Measurements from ENCODE around the gene FGF14.

Gene FGF14

DNA sequence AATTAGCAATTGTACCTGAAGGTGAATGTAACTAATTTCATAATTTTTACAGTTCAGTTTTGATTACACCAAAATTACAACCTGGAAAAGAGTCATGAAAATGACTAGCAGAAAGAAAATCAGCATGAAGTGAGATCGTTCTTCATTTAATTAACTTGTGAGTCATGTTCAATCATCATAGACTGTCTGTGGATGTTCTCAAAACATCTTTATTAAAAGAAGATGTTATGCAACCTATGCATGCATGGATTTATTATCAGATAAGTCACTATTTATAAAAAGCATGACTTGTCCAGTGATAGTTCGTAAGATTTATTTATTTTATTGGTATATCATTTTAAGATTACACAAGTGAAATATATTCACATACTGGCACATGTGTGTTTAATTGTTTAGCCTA lies 703.4 kb downstream of the FGF14 start:
- DNase-seq (ENCODE audit: extremely low read depth, low read depth), result no peak
- TF ChIP-seq, protein P1, sequence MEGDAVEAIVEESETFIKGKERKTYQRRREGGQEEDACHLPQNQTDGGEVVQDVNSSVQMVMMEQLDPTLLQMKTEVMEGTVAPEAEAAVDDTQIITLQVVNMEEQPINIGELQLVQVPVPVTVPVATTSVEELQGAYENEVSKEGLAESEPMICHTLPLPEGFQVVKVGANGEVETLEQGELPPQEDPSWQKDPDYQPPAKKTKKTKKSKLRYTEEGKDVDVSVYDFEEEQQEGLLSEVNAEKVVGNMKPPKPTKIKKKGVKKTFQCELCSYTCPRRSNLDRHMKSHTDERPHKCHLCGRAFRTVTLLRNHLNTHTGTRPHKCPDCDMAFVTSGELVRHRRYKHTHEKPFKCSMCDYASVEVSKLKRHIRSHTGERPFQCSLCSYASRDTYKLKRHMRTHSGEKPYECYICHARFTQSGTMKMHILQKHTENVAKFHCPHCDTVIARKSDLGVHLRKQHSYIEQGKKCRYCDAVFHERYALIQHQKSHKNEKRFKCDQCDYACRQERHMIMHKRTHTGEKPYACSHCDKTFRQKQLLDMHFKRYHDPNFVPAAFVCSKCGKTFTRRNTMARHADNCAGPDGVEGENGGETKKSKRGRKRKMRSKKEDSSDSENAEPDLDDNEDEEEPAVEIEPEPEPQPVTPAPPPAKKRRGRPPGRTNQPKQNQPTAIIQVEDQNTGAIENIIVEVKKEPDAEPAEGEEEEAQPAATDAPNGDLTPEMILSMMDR (IDR thresholded peaks at IDR 0.05; ENCODE audit: low read depth, low read length), result no peak

DNA sequence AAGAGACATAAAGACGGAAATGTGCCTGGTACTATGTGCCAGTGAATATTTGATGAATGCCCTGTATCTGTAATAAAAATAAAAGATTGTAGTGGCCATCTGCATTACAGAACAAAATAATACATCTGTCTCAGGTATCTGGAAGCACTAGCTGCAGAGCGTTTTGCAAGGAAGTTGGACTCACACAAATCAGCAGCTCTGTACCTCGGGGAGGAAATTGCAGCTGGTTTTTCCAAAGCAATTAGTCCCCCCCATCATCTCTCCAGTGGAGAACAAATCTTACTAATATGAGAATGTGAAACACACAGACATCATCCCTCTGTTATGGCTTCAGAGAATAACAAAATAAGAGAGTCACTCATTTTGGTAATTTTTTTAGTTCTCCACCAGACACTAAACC lies 704.1 kb downstream of the FGF14 start:
- DNase-seq (ENCODE audit: extremely low read depth, low read depth), result no peak
- TF ChIP-seq, protein P1 (IDR thresholded peaks at IDR 0.05; ENCODE audit: low read depth, low read length), result no peak

DNA sequence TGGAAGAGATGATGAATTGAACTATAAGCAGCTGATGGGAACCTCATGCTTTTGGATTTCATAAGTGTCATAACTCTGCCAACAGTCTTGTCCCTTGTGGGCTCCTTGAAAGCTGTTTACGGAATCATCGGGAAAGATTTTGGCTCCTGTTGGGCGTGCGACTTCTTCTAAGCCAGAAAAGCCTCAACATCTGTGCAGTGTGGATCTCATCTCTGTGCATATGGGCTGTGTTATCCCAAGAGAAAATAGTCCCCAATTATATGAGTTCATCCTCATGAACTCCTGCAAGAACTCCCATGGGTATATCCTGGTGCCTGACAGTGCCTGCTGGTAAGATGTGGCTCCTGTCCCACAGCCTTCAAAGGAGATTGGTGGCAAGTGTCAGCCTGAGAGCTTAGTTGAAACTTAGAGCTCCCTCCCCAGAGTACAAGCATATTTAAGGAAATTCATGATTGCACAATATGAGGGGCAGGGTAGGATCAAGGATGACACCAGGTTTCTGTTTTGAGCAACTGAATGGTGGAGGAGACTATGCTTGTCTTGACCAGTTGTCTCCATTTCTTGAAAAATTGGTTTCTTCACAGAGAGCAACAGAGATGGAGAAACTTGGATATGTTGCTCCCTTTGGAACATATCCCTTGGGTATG lies 705.9 kb downstream of the FGF14 start:
- DNase-seq (ENCODE audit: extremely low read depth, low read depth), result no peak
- TF ChIP-seq, protein P1 (IDR thresholded peaks at IDR 0.05; ENCODE audit: low read depth, low read length), result no peak

DNA sequence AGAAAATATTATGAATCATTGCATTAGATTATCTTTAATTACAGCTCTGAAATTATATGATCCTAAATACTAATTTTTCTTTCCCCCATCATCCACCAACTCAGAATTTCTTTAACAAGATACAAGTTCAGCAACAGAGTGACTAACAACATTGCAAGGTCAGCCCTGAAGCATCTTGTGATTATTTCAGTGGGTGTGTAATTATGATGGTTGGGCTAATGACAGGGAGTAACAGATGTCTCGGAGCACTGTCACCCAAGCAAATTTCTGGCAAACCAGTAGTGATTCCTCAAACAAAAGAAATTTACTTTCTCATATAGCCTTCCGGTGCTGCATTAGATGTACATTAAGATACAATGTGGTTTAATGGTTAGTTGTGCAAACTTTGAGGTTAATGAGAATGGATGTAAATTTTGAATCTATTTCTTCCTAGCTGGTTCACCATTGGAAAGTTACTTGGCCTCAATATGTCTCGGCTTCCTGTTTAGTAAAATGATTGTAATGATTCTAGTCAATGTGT lies 710.4 kb downstream of the FGF14 start:
- DNase-seq (ENCODE audit: extremely low read depth, low read depth), result no peak
- TF ChIP-seq, protein P1 (IDR thresholded peaks at IDR 0.05; ENCODE audit: low read depth, low read length), result no peak

DNA sequence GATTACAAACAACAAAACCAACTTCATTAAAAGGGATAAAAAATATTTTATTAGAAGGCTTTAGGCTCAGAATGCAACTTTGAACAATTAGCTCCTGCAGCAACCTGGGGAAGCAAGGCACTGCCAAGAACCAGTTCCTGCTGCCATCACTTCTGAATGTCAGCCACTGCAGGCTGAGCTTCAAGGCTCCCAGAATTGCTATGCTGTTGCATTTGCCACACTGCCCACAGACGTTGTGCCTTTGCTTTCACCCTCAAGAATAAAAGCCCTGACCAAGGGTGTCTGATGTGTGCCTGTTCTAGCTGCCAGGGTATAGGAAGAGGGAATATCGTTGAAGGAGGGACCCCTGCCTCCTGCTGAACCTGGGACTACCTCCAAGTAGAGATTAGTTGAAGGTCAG lies 711.0 kb downstream of the FGF14 start:
- TF ChIP-seq, protein P1 (IDR thresholded peaks at IDR 0.05; ENCODE audit: low read depth, low read length), result no peak
- DNase-seq (ENCODE audit: extremely low read depth, low read depth), result no peak

DNA sequence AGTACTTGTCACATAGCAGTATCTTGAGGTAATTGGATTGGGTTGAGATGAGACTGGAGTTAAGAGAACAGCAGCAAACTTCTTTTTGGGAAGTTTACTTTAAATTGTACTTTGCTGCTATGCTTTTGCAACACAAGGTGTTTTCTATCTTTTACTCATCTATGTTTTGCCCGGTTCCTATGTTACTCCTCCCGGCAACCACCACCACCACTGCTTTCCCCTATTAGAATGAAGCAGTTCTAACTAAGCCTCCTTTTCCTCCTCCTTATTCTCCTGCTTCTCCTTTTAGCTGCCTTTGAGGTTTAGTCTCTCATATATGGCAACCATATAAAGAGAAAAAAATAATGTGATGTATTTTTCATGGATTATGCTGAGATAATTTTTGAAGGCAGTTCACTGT lies 715.8 kb downstream of the FGF14 start:
- no peak for DNase-seq (ENCODE audit: extremely low read depth, low read depth)

DNA sequence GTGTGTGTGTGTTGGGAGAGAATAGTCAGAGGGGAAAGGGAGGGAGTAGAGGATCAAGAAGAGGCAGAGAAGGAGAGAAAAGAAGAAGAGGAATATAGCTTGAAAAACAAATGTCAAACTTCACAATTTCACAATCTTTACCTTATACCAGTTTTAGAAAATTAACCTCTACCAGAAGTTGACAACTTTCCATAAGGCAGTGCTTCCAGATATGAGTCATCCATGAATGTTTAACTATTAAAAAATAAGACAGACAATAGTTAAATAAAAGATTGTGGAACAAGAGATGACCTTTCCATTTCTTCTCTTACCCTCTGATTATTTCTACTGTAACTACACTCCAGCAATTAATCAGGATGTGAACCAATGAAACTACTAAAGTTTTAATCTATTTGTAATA lies 720.0 kb downstream of the FGF14 start:
- DNase-seq (ENCODE audit: extremely low read depth, low read depth), result no peak
- TF ChIP-seq, protein P1 (IDR thresholded peaks at IDR 0.05; ENCODE audit: low read depth, low read length), result no peak

More for the DNA sequence above, 715.8 kb downstream of the FGF14 start:
- TF ChIP-seq, protein P1 (IDR thresholded peaks at IDR 0.05; ENCODE audit: low read depth, low read length), result no peak
